ENCODE measurements around the gene ARMH2.

Gene ARMH2
- 0 to 0.20 reads per million in 2 donors for total RNA-seq

DNA sequence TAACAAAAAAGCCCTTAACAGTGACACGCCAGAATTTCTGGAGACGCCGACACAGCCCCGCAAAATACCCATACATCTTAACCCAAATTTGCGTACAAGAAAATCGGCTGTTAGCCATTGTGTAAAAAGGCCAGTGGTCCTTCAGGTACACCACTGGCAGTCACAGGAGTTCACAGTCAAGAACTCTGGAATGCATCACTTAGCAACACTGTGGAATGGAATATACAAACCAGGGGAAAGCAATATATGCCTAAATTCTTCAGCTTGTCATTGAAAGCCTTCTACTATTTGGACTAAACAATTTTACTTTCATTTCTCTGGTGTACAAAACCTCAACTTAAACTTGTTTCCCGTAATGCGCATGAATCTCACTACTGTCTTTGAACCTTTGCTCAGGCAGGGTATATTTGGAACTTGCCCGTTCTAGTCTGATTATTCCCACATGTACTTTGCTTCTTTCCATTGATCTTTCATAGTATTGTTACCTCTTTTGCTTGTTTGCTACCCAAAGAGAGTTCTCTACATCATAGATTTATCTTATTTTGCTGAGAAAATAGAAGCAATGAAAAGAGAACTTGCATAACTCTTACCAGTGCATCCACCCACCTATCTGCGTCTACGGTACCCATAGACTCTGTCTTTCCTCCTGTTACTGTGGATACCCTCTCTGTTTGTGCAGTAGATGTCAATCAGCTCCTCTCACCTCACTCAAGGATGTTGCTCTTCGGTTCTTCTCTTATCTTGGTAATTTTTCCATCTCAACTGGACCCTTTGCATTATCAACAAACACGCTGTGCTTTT, at the start of gene ARMH2:
TSS of gene ARMH2 (minus strand) at position 178 of the 801 bp plus-strand sequence. CDS start at position 118, 60 bp downstream.
- no peak for DNase-seq

DNA sequence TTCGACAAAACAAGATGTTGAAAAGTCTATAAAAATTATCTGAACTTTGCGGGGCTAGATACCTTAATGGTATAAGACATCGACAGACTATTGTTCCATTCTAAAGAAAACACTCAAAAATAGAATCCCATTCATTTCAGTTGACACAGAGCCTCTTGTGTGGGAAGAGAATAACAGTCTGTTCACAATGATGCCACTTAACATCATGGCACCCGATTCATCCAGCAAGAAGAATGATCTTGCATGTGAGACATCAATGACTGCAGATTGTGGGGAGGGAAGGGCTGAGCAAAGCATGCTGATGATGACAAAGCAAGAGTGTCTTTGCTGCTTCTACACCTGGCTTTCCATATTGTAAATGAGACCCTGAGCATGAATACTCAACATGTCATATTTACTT, 49.7 kb upstream of the ARMH2 start:
- no peak for DNase-seq

DNA sequence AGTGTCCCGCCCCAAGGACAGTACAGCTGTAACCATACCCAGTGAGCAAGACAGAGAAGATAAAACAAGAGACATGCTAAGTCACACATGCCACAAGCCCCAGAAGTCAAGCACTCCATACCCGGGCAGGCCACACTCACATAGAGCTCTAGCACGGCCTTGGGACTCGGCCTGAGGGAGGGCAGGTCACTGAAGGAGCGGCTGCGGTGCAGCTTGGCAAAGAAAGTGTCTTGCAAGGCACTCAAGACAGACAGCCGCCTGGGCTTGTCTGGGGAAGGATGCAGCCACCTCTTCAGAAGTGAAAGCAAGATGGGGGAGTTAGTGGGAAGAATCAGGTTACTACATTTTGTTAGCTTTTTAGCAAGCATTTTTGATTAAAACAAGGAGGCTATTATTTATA, 48.7 kb upstream of the ARMH2 start:
- DNase-seq, result no peak

DNA sequence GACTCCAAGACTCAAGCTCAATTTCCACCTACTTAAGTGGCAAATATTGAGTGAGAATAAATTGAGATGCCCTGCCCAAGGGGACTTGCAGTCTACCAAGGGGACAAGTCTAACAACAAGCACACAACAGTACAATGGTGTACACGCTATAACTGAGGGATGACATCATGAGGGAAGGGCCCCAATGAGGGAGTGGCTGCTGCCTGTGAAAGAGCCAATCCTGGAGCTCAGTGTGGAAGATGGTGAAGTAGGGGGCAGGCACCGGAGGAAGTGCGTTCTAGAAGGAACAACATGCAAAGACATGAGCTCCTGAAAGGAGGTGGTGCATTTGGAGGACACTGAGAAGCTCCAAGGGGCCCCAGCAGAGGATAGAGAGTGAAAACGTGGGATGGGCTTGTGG, 46.9 kb upstream of the ARMH2 start:
- DNase-seq, result no peak

DNA sequence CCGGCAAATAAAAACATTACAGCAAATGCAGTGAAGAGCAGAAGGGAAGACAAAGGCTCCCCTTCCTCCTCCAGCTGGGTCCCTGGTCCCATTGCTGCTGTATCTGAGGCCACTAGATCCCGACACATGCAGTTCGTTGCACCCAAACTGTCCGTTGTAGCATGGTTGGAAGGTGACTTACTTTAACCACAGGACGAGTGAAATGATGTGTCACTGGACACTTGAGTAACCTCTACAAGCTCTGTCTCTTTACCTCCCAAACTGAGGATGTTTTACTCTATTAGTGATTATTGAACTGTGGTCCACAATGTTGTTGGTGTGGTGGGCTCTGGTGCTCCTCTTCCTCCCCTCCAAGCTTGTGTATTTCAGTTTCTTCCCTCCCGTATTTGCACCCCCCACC, 46.2 kb upstream of the ARMH2 start:
- no peak for DNase-seq

DNA sequence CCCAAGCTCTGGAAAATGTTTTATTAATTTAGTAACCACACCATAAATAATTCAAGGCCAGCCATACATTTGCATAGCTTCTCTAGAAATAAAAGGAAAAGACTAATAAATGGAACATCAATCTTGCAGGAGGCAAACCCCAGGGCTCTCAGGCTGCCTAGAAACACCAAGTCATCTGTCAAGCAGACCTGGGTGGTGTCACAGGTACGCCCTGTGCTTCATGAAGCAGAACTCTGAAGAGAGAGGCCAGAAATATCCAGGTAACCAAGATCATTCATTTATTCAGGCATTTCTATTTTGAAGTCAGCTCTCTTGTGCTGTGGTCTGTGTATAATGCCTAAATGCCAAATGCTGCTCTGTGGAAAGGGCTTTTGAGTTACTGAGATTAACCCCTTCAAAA, 45.3 kb upstream of the ARMH2 start:
- no peak for DNase-seq

DNA sequence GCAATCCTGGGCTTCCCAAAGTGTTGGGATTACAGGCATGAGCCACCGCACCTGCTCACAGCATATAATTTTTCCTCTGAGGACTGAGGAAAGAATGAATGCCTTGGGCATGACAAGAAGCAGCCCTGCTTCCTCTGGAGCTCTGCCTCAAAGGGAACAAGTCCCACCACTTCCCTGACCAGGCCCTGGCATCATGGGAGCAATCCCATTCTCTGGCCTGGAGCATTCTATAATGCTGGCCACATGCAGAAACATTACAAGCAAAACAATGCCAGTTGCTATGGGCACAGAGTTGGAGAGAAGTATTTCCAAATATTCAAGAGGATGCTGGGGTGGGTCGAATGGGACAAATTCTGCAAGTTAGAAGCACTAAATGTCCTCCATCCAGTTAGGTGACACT, 41.5 kb upstream of the ARMH2 start:
- DNase-seq, result no peak

DNA sequence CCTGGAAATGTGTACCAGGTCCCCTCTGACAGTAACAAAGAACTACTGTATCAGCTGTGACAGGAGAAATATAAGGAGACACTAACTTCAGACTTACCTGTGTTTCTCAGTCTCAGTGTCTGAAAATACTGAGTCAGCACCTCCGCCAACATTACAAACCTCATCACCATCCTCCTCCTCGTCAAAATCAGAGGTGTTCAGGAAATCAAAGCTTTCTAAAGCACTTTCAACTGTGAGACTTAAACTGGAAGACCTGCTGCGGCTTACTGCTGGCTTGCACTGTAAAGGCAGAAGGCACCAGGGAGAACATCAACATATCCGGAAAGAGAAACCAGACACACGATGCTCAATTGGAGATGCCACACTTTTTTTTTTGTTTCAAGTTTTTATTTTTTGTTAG, 40.3 kb upstream of the ARMH2 start:
- DNase-seq, result peak in 1 of 5 experiments; percentile 34

DNA sequence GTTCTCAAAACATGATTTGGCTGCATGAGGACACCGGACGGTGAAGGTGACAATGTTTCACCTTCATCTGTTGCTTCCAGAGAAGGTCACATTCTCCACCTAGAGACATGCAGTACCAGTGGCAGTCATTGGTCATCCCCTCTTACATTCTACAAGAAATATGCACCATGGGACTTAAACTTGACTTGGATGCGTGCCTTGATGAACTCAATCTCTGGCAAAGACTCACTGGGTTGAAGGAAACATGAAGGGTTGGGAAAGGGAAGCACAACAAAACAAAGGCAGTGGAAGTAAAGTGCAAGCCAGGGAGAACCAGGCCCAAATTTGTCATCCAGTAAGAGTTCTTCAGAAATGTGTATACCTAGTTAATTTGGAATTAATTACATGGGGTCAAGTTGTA, 39.4 kb upstream of the ARMH2 start:
- no peak for DNase-seq

DNA sequence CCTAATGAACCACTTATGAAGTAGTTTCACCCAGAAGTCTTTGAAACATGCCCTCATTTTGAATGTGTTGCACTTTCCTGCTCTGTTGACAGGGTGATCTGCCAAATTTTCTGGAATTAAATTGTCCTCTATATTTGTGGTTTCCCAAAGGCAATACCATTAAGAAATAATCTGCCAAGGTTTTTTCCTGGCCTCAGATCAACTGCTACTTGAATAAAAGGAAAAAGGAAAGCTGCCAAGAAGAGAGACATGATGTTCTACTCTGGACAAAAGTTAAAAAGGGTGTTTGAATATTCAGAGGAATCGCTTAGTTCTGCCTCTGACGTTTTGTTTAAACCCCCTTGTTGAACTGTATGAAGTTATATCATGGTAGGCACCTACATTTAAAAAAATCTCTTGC, 37.4 kb upstream of the ARMH2 start:
- no peak for DNase-seq

DNA sequence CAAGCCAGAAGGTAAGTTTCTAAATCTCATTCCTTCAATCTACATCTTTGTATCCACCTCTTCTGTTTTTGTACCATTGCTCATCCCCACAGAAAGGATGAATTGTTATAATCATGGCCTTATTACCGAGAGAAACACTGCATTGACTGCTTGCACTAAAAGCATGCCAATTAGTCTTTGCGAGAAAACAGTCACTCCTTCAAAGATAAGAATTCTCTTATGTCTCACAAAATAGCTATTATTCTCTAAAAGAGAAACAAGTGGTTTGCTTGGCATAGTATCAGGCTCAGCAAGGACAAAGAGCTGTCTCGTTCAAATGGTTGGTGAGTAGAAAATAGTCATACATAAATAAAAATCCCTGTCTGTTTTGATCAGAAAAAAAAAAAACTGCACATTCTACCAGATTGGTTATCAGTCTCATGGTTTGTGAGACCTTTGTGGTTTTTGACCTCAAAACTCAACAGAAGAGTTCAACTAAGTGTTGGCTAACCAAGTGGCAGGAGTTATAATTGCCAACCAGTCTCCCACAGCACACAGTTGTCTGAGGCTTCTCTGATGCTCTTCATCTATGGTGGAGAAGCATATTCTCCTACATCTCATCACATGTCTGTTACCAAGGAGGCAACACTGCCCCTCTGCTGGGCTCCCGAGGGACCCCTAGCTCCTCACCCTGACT, 35.1 kb upstream of the ARMH2 start:
- DNase-seq, result peak in 1 of 5 experiments; percentile 43

DNA sequence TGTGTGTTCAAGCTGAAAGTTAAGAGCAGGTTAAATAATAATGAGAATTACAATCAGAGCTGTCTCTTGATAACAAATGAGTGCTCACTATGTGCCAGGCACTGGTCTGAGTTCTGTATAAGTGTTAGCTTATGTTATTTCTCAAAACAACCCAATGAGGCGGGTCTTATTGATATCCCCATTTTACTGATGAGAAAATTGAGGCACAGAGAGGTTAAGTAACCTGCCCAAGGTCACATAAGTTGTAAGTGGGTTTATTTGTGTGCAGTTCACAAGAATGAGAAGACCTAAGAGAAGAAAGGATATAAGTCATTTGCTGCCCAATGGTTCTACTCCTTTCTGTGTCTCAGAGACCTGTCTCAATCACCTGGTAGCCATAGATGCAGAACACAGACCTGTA, 34.1 kb upstream of the ARMH2 start:
- DNase-seq, result no peak

DNA sequence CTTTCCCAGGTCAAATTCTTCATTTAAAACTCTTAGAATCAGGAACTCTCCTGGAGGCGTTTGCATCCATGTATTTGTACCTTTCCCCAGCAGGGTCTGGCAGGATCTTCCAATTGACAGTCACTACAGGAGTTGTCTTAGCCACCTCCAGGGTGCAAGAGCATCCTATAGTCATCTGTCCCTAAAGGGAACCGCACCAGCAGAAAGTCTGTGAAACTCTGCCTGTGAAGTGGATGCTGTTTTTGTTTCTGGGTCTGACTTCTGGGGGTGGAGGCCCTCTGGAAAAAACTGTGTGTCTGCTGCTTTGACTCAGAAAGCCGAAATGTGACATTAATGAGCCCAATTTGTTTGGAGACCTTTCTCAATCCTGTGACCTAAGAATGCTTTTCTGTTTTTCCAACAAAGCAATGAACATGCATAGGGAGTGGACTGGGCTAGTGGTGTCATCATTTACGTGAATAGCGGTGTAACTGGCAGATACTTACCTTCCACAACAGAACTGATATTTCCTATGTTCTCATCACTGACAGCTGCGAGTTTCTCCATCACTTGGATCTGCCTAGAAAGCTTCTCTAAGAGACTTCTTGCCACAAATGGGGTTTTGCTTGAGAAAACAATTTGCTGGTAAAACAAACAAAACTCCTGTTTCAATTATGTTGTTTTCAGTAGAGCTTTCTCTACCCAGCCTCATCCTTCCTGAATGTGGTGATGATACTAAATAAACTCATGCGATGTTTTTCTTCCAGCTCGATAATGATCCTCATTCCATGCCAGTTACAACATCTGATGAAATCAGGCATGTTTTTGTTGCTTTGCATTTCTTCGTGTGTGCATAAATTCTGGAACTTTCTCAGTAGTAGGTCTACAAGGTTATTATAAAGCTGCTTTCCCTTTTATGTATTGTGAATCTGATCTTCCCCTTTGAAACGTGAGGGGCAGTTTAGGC, 33.3 kb upstream of the ARMH2 start:
- DNase-seq, result no peak

DNA sequence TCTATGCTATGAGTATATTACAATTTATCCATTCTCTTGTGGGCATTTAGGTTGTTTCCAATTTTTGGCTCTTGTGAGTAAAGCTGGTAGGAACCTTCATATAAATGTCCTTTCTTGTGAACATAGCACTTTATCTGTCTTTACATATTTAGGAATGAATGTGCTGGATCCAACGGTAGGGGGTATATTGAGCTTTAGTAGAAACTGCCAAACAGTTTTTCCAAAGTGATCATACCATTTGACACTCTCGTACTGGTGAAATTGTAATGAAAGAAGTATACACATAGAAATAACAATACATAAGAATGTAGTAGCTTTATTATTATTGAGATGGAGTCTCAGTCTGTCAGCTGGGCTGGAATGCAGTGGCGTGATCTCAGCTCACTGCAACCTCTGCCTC, 30.9 kb upstream of the ARMH2 start:
- no peak for DNase-seq

DNA sequence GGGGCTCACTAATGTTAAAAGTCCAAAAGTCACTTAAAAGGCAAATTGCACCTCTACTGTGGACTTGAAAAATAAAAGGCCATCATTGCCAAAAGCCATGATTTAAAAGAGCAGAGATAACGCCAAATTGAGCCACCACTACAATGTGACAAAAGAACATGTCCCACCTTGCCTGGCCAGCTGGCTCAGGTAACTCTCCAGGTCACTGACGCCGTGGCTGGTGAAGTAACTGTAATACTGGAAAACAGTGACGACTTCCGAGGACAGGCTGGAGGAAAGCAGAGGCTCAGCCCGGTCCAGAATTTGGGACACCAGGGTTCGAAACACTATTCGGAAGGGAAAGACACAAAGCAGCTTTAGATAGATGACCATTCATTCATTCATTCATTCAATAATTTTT, 29.3 kb upstream of the ARMH2 start:
- no peak for DNase-seq

DNA sequence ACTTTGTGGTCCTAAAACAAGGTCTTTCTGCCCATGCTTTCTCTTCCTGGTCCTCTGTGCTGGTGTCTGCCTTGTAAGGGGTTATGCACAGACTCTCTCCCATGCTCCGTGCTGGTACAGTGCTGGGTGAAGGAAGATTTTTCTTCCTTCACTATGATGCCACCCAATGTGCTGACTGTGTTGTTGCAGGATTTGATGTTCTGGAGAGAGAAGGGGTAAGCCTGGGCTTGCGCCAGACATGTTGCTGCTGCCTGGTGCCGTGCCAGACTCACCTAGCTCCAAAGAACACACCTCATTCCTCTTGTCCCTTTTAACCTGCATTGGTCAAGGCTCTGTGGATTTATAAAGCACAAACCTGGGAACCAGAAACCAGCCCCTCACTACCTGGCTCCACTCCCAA, 28.4 kb upstream of the ARMH2 start:
- DNase-seq, result no peak

DNA sequence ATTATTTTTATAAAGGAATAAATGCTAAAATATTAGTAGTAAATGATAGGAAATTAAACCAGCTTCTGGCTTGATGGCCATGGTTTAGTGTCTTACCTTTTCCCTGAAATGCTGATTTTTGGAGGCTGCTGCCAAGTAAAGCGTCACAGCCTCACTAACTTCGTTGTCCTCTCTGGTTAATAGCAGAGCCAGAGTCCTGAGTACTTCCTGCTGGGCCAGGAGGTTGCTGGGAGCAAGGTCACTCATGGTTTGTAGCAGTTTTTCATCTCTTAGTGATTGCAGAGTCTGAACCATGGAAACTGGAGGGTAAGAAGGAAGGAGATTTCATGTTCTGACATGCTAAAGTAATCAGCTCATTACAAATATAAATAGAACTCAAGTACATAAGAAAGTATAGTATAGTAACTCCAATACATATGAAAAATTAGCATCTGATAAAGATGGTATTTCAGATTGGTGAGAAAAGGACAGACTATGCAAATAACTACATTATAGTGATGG, 26.5 kb upstream of the ARMH2 start:
- DNase-seq, result no peak

DNA sequence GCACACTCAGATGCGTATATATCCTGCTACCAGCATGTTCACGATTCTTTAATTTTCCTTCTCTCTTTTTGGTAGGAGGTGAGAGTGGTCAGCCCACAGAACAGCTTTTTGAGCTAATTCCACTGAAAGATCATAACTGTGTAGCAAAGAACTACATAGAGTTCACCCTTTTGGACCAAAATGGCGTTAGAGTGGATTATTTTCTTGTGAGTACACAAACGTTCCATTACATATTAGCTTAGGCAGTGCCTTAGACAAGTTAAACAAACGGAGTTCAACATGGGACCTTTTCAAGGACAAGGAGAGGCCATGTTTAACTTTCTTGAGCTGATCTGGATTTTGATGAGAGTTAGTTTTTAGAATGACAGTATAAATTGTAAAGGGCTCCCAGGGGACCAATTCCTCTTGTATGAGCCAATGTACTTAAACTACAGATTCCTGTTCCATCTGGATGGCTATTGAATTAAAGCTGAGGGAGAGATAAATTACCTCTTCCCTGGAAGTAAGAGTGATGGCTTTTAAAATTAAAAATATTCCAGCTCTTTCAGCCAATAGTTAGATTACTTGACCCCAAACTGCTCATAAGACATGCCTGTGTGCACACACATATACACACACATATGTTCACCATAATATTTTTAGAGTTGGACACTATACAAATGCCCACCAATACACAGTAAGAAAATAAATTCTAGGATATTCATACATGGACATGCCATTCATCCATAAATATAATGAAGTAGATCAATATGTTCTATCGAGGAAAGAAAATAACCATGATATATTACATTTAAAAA, 25.6 kb upstream of the ARMH2 start:
- no peak for DNase-seq

DNA sequence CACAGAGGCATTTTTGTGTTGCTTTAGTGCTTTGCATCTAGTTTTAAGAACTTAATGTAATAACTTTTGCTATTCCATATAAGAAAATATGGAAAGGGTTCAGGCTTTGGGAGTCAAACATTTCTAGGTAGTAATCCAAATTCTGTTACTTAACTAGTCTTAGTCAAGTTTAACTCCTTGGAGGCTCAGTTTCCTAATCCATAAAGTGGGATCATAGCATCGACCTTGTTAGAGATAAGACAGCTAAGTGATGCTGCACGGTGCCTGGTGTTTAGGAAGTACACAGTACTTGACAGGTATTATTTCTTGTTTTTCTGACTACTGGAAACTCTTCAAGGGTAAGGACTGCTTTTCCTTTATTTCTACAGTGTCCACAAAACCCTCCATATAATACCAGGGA, 24.5 kb upstream of the ARMH2 start:
- no peak for DNase-seq

DNA sequence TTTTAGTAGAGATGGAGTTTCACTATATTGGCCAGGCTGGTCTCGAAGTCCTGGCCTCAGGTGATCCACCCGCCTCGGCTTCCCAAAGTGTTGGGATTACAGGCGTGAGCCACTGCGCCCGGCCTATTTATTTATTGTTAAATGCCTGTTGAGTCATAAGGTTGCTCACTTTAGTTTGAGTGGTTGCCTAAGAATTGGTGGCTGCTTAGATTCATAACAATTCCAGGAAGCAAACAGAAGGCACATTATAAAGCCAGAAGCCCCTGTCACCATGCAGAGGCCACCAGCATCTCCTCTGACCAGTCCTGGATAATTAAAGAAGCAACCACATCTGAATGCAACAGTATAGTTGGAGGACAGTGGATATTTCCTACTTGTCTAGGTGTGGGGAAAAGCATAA, 24.0 kb upstream of the ARMH2 start:
- no peak for DNase-seq

DNA sequence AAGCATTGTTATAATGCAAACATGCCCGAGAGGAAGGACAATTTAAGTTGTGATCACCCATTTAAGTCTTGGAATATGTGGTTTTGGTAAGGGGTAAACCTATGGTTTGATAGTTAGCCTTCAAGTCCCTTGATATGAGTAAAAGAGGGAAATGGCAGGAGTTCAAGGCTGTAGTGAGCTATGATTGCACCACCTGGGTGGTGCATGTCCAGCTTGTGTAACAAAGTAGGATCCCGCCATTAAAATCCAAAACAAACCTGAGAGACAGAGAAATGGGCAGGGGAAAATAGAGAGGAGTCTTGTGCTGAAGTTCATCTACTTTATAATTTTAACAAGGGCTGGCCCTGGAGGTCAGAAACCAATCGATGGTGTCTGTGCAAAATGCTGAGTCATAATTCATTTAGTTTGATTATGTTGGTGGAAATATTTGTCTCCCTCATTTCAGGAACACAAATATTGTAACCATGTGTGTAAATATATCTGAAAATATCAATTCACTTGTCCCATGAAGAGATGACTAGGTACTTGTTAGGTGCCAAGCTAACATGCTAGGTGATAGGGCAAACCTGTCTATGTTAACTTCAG, 23.2 kb upstream of the ARMH2 start:
- no peak for DNase-seq

DNA sequence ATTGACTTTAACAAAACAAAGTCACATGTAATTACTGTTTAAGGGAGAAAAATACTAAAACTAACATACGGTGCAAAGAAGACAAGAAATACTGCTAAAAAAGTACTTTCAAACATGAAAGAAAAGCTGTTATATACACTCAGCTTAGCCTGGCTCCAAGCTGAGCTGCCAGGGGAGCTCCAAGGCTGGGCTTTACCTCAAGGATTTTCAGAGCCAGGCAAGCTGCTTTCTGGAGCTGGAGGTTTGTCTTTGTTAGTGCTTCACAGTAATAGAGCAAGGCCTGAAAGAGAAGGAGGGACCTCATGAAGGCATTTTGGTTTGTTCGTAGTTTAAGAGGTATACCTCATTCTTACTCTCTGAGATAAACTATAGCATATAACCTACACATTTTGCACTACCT, 19.6 kb upstream of the ARMH2 start:
- DNase-seq, result no peak
